A549 treated with Mapracorat at 1 μM for 4 hours (cell line): Measurements from ENCODE around the gene ITGB2. TPM values are rescaled to one million over a fixed set of nuclear protein-coding genes. Genes with fewer than 3 reads are reported as not detected.

Experiments used
- total RNA-seq: library from RNA; stranded (reverse); fragments of 200-300 nt; extraction: Qiagen RNA extraction; gene quantifications from 5 replicates; pipeline ENCODE4 v1.2.3, GENCODE V29; 2022

The ITGB2 gene
- 0.55 to 0.99 TPM (median 0.76 TPM) in 5 replicates for total RNA-seq

DNA sequence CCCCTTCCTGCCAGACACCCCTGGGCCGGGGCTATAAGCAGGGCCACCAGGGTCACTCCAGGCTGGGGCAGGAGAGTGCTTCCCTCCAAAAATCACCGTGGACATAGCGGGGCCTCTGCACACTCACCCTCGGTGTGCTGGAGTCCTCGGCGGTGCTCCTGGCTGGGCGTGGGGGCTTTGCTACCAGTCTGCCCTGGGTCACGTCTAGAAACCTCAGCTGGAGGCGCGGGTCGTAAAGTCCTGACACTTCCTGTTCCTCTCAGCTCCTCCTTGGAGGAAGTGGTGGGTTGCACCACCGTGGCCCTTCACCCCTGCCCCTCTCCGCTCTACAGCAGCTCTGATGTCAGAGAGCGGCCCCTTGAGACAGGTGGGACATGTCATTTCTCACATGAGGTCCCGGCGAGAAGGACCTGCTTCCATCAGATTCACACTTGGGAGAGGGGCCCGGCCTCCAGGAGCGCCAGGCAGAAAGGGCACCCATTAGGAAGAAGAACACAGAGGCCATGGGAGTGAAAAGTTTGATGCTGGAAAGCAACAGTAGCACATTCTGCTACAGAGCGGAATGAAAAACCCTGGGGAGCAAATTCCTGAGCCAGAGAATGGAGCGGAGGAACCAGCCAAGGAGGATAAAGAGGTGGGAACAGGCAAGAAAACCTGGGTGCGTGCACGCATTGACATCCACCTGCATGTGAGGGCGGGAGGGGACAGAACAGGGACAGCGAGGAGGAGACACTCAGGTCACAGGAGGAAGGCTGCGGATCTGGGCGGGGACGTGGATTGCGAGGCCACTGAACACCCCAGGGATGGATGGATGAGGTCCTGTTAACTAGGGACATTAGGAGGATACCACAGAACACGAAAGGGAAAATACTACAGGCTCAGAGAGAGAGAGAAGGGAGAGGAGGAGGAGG, at the start of gene ITGB2:
Gene ITGB2, minus strand, starts transcription at position 206 of the 911 bp plus-strand sequence. CDS start 10,117 bp downstream, outside the sequence.

DNA sequence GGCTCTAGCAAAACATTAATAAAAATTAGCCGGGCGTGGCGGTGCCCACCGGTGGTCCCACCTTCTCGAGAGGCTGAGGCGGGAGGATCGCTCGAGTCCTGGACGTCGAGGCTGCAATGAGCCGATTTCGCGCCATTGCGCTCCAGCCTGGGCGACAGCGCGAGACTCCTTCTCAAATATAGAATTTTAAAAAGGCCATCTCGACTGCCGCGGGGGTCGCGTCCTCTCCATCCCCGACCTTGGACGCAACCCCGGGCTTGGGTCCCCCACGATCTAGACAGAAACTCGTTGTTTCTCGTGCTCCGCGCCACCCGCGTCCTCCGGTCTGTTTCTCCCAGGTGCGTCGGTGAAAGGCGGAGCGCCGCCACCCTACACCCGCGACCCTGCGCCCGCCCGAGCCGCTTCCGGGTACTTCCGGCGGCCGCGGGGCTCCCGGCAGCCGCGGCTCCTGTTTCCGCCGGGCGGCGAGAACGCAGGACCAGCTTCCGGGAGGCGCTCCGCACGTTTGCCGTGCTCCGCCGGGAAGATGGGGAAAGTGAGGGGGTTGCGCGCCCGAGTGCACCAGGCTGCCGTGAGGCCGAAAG, 18.9 kb upstream of the ITGB2 start, which contains the start of gene SLX9:
Gene SLX9, plus strand, starts transcription at position 498 of the 584 bp plus-strand sequence. Its CDS starts 29 bp downstream, at position 527.

DNA sequence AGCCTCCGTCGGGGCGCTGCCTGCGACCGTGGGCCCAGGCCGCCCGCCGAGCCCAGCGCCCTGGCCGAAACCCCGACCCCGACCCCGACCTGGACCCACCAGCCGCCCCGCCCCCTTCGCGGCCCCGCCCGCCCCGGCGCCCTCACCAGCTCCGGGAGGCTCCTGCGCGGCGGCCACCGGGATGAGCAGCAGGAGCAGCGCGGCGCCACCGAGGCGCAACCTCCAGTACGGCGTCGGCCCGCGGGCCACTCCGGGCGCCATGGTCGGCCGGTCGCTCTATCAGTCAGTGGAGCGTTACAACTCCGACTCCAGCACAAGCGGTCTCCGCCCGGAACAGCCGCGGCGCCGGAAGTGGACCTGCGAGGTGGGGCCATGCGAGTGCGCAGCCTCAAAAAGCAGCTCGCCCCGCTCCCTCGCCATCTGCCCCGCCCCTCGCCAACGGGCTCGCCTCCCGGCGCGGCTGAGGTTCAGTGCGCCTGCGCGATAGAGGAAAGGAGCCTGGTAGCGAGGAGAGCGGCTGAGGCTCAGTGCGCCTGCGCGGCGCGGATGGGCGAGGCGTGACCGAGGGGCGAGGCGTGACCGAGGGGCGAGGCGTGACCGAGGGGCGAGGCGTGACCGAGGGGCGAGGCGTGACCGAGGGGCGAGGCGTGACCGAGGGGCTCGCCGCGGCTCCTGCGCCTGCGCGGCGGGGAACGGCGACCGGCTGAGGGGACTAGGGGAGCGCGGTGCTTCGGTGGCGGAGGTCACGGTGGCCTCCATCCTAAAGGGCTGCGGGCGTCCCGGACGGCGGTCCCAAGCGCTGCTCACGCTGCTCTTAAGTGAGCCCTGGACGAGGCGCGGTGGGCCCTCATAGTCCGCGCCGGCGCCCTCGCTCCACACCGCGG, 47.1 kb downstream of the ITGB2 start, which contains the start of gene PTTG1IP:
Gene PTTG1IP, minus strand, starts transcription at position 335 of the 884 bp plus-strand sequence. Its CDS starts 74 bp downstream, at position 261.

Other genes starting within 250 kb of the ITGB2 start
- not detected in 5 replicates for gene KRTAP12-1, start 238.7 kb downstream of the ITGB2 start, total RNA-seq
- not detected in 5 replicates for gene KRTAP10-12, start 223.7 kb downstream of the ITGB2 start, total RNA-seq
- gene TSPEAR, start 209.3 kb downstream of the ITGB2 start, total RNA-seq = not detected in 5 replicates
- 29.4 to 38.6 TPM (median 32.5 TPM) in 5 replicates for gene UBE2G2, start 119.1 kb downstream of the ITGB2 start, total RNA-seq
- gene SUMO3, start 102.8 kb downstream of the ITGB2 start, total RNA-seq = 58.7 to 71.6 TPM (median 69.0 TPM) in 5 replicates
- gene PTTG1IP, start 47.2 kb downstream of the ITGB2 start, total RNA-seq = 86.5 to 99.6 TPM (median 97.4 TPM) in 5 replicates
- gene SLX9, start 19.1 kb upstream of the ITGB2 start, total RNA-seq = 42.4 to 61.8 TPM (median 56.3 TPM) in 5 replicates
- 6.2 to 10.7 TPM (median 6.8 TPM) in 5 replicates for gene ADARB1, start 153.7 kb upstream of the ITGB2 start, total RNA-seq